HepG2 (cell line): Measurements from ENCODE around the gene SLC25A15. TPM values are rescaled to one million over a fixed set of nuclear protein-coding genes. Genes with fewer than 3 reads are reported as not detected.
A peak's percentile ranks its signal among the peaks of the same experiment; 100 is the strongest.

Source experiments
- ATAD3A ChIP-seq: sonication (generic); formaldehyde crosslinking; IDR thresholded peaks from 2 replicates; pipeline ENCODE4 v1.4.0; 2020; ENCODE audit warnings: missing genetic modification reagents
- CENPX ChIP-seq: sonication (generic); formaldehyde crosslinking; IDR thresholded peaks from 2 replicates; pipeline ENCODE4 v1.9.0; 2021; ENCODE audit warnings: mild to moderate bottlenecking, missing genetic modification reagents, moderate library complexity
- KAT7 ChIP-seq: IDR thresholded peaks from 2 replicates; pipeline ENCODE4 v1.6.1; 2018; ENCODE audit warnings: borderline replicate concordance, missing compliant biosample characterization
- KLF11 ChIP-seq: IDR thresholded peaks from 2 replicates; pipeline ENCODE4 v1.6.1; 2016; ENCODE audit warnings: missing compliant biosample characterization
- MTERF4 ChIP-seq: sonication (generic); formaldehyde crosslinking; IDR thresholded peaks from 2 replicates; pipeline ENCODE4 v1.8.0; 2023; ENCODE audit warnings: mild to moderate bottlenecking, missing genetic modification reagents
- MXD4 ChIP-seq: IDR thresholded peaks from 2 replicates; pipeline ENCODE4 v1.6.1; 2016; ENCODE audit warnings: mild to moderate bottlenecking, missing biosample characterization, missing genetic modification reagents
- NAIF1 ChIP-seq: sonication (generic); formaldehyde crosslinking; IDR thresholded peaks from 2 replicates; pipeline ENCODE4 v1.5.0; 2020; ENCODE audit warnings: mild to moderate bottlenecking, missing genetic modification reagents, borderline replicate concordance
- NR0B2 ChIP-seq: sonication (generic); formaldehyde crosslinking; IDR thresholded peaks from 2 replicates; pipeline ENCODE4 v1.4.0; 2020; ENCODE audit warnings: mild to moderate bottlenecking, missing genetic modification reagents
- POLR2A ChIP-seq, 2 experiments: IDR thresholded peaks; 2 replicates each; pipeline ENCODE4 v1.6.1; 2011; ENCODE audit warnings: low read depth in 2 of 2, low read length in 2 of 2, mild to moderate bottlenecking in 1 of 2, moderate library complexity in 1 of 2; ENCODE audit not compliant: insufficient read depth in 1 of 2
- SRSF9 ChIP-seq: fragments of 200-400 bp; formaldehyde crosslinking; IDR thresholded peaks from 2 replicates; pipeline ENCODE4 v1.6.1; 2018; ENCODE audit warnings: borderline replicate concordance, mild to moderate bottlenecking, low read depth, low read length; ENCODE audit not compliant: insufficient read depth, poor library complexity, severe bottlenecking
- SUZ12 ChIP-seq: fragments of 150-350 bp; IDR thresholded peaks from 2 replicates; pipeline ENCODE4 v1.6.1; 2014; ENCODE audit warnings: low read depth, low read length
- ZBTB38 ChIP-seq: sonication (generic); formaldehyde crosslinking; IDR thresholded peaks from 2 replicates; pipeline ENCODE4 v1.5.1; 2020; ENCODE audit warnings: mild to moderate bottlenecking, missing genetic modification reagents
- ZFAT ChIP-seq: sonication (generic); formaldehyde crosslinking; conservative IDR thresholded peaks from 2 replicates; pipeline ENCODE4 v1.8.1; 2023; ENCODE audit warnings: missing genetic modification reagents, inconsistent platforms
- ZNF749 ChIP-seq: sonication (generic); formaldehyde crosslinking; IDR thresholded peaks from 2 replicates; pipeline ENCODE4 v1.8.0; 2022; ENCODE audit warnings: mild to moderate bottlenecking, missing genetic modification reagents, moderate library complexity, borderline replicate concordance
- polyA plus RNA-seq, 8 experiments: library from polyadenylated mRNA; depleted of rRNA in 3 of 8; stranded (reverse) in 7 of 8; unstranded in 1 of 8; fragments of >200 nt; fragmentation: Illumina TruSeq in 4 of 8; extraction: Trizol in 4 of 8; gene quantifications; 2 replicates each; pipeline versions ENCODE4 v1.2.1 to v1.2.3, GENCODE V29; 2011 to 2016; ENCODE audit warnings: low read depth in 4 of 8, missing spikeins in 1 of 8, mixed read lengths in 1 of 8; ENCODE audit not compliant: insufficient read depth in 1 of 8
- total RNA-seq, 5 experiments: library from RNA; depleted of rRNA; stranded (reverse); fragments of >200 nt; fragmentation: Illumina TruSeq; extraction: Trizol; gene quantifications; 2 replicates each; pipeline ENCODE4 v1.2.3, GENCODE V29; 2016; ENCODE audit warnings: low read depth in 1 of 5
- TF ChIP-seq, protein P1 (sequence below): sonication (generic); formaldehyde crosslinking; IDR thresholded peaks from 2 replicates; pipeline ENCODE4 v1.4.0; 2020; ENCODE audit warnings: mild to moderate bottlenecking, missing genetic modification reagents, borderline replicate concordance
- TF ChIP-seq, protein P2 (sequence below): sonication (generic); formaldehyde crosslinking; conservative IDR thresholded peaks from 2 replicates; pipeline ENCODE4 v1.4.0; 2020; ENCODE audit warnings: missing genetic modification reagents
- TF ChIP-seq, protein P3 (sequence below): sonication (generic); formaldehyde crosslinking; IDR thresholded peaks from 2 replicates; pipeline ENCODE4 v1.9.0; 2021; ENCODE audit warnings: missing genetic modification reagents, borderline replicate concordance
- TF ChIP-seq, protein P4 (sequence below): sonication (generic); formaldehyde crosslinking; IDR thresholded peaks from 2 replicates; pipeline ENCODE4 v1.4.0; 2020; ENCODE audit warnings: mild to moderate bottlenecking, missing genetic modification reagents

The SLC25A15 gene
- total and polyA plus RNA-seq, 2 of the 13 experiments (the other 11 are each of a cell fraction or from before 2014, with no cell fraction given) = 17.3 to 39.1 TPM

DNA sequence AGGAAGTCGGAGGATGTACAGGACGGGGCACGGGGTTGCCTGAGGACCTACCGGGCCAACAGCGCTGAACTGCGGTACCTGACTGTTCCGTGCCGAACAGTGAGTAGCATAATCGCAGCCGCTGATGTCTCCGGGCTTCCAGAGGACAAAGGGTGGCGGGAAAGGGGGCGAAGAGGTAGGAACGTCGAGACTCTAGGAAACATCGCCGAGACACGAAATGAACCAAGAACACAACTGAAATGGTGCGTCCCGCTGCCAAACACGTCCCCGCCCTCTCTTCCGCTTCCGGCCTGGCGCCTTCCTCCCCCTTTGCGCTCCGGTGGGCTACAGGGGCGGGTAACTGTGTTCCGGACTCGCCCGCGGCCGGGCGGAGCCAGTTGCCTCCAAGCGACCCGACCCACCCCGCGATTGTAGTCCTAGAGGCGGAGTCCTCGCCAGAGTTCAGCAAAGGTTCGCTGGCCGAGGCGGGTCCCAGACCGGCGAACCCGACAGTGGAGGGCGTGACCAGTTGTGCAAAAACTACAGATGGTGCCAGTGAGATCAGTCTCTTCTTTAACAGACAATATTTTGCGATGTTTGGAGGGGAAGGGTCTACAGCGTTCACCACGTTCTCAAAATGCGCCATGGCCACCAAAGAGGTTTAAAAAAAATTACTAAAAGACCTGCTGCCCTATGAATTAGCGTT, 18.3 kb upstream of the SLC25A15 start, which contains the start of gene MRPS31 (continued):
- TF ChIP-seq MTERF4 (no peak), KLF11 (CRISPR knock-in tag) (peak; percentile 94), NR0B2 (CRISPR knock-in tag) (no peak), POLR2A (IDR thresholded peaks at IDR 0.05; ENCODE audit: insufficient read depth in 1 of 2, low read depth in 2 of 2, low read length in 2 of 2) (peak; percentile 79 to 97), KAT7 (CRISPR knock-in tag) (peak; percentile 100), SRSF9 (no peak), ZBTB38 (peak; percentile 84), CENPX (CRISPR knock-in tag) (no peak), MXD4 (peak; percentile 60; the same call in 1 of the 2 replicates), SUZ12 (no peak), NAIF1 (CRISPR knock-in tag) (0 out of 2 replicates have a peak, but pooled peaks have one; percentile 78), ZNF749 (CRISPR knock-in tag) (no peak; the same call in 1 of the 2 replicates), ATAD3A (no peak), ZFAT (CRISPR knock-in tag) (no peak)
- TF ChIP-seq, protein P1, sequence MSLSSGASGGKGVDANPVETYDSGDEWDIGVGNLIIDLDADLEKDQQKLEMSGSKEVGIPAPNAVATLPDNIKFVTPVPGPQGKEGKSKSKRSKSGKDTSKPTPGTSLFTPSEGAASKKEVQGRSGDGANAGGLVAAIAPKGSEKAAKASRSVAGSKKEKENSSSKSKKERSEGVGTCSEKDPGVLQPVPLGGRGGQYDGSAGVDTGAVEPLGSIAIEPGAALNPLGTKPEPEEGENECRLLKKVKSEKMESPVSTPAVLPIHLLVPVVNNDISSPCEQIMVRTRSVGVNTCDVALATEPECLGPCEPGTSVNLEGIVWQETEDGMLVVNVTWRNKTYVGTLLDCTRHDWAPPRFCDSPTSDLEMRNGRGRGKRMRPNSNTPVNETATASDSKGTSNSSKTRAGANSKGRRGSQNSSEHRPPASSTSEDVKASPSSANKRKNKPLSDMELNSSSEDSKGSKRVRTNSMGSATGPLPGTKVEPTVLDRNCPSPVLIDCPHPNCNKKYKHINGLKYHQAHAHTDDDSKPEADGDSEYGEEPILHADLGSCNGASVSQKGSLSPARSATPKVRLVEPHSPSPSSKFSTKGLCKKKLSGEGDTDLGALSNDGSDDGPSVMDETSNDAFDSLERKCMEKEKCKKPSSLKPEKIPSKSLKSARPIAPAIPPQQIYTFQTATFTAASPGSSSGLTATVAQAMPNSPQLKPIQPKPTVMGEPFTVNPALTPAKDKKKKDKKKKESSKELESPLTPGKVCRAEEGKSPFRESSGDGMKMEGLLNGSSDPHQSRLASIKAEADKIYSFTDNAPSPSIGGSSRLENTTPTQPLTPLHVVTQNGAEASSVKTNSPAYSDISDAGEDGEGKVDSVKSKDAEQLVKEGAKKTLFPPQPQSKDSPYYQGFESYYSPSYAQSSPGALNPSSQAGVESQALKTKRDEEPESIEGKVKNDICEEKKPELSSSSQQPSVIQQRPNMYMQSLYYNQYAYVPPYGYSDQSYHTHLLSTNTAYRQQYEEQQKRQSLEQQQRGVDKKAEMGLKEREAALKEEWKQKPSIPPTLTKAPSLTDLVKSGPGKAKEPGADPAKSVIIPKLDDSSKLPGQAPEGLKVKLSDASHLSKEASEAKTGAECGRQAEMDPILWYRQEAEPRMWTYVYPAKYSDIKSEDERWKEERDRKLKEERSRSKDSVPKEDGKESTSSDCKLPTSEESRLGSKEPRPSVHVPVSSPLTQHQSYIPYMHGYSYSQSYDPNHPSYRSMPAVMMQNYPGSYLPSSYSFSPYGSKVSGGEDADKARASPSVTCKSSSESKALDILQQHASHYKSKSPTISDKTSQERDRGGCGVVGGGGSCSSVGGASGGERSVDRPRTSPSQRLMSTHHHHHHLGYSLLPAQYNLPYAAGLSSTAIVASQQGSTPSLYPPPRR (CRISPR knock-in tag) = peak; percentile 86
- TF ChIP-seq, protein P2, sequence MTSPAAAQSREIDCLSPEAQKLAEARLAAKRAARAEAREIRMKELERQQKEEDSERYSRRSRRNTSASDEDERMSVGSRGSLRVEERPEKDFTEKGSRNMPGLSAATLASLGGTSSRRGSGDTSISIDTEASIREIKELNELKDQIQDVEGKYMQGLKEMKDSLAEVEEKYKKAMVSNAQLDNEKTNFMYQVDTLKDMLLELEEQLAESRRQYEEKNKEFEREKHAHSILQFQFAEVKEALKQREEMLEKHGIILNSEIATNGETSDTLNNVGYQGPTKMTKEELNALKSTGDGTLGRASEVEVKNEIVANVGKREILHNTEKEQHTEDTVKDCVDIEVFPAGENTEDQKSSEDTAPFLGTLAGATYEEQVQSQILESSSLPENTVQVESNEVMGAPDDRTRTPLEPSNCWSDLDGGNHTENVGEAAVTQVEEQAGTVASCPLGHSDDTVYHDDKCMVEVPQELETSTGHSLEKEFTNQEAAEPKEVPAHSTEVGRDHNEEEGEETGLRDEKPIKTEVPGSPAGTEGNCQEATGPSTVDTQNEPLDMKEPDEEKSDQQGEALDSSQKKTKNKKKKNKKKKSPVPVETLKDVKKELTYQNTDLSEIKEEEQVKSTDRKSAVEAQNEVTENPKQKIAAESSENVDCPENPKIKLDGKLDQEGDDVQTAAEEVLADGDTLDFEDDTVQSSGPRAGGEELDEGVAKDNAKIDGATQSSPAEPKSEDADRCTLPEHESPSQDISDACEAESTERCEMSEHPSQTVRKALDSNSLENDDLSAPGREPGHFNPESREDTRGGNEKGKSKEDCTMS (CRISPR knock-in tag) = no peak
- TF ChIP-seq, protein P3, sequence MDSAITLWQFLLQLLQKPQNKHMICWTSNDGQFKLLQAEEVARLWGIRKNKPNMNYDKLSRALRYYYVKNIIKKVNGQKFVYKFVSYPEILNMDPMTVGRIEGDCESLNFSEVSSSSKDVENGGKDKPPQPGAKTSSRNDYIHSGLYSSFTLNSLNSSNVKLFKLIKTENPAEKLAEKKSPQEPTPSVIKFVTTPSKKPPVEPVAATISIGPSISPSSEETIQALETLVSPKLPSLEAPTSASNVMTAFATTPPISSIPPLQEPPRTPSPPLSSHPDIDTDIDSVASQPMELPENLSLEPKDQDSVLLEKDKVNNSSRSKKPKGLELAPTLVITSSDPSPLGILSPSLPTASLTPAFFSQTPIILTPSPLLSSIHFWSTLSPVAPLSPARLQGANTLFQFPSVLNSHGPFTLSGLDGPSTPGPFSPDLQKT (CRISPR knock-in tag) = no peak
- TF ChIP-seq, protein P4, sequence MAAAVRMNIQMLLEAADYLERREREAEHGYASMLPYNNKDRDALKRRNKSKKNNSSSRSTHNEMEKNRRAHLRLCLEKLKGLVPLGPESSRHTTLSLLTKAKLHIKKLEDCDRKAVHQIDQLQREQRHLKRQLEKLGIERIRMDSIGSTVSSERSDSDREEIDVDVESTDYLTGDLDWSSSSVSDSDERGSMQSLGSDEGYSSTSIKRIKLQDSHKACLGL (CRISPR knock-in tag) = peak; percentile 57; the same call in 1 of the 2 replicates
